GM18861 (cell line): ENCODE measurements around the gene CACNA1A.
"Not testable (repeated sequence)": the region's sequence is repeated elsewhere in the genome, so short reads cannot be mapped to it uniquely, and the experiment has no call there.

Source experiments
- ATAC-seq: cut with Tn5 transposase; IDR thresholded peaks from one replicate; pipeline ENCODE4 v1.9.1; 2021; ENCODE audit not compliant: unreplicated experiment

The CACNA1A gene

DNA sequence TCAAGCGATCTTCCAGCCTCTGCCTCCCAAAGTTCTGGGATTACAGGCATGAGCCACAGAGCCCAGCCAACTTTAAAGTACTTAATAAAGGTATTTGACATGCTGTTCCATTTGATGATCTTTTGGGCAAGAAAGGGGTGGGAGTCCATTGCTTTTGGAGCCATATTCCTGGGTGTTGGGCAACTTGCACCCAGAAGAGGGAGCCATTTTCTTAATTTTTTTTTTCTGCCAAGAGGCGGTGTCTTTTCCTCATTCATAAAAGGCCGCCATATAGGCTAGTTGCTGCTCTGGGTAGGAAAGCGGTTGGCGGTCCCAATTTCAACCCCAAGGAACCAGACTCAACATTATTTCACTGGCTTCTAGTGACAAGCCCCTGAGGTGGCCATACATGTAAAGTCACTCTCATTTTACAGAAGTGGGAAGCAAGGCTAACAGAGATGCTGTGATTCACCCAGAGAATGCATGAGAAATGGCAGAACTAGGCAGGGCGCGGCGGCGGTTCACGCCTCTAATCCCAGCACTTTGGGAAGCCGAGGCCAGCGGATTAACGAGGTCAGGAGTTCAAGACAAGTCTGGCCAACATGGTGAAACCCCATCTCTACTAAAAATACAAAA, 139.6 kb downstream of the CACNA1A start:
- no peak for ATAC-seq

DNA sequence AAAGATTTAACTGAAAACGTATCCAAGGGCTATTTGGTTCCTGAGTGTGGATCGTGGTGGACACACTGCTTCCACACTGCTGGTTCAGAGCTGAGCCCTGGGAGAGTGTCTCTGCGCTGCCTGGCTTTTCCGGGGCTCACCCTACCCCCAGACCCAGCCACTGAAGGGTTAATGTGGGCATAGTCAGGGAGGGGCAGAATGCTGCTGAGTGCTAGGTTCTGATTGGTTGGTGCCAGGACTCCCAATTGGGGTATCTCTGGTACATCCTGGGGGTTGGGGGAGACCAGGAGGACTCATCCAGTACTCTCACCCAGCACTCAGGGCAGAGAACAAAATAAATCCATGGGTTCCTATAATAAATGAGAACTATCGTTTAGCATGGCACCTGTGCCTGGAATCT, 142.3 kb downstream of the CACNA1A start:
- ATAC-seq: no peak

DNA sequence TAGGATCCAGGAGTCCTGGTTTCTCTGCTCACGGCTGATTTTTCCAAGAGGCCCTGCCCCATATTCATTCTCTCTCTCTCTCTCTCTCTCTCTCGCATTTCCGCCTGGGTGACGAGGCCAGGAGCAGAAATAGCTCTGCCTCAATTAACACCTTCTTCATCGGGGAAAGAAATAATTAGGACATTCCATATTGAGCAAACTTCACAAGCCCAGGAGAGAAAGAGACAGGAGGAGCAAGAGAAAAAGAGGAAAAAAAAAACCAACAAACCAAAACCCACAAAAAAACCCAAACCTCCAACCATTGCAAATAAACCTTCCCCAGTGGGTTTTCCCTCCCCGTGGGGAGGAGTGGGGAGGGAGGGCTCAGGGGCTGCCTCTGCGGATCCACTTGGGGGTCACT, 143.0 kb downstream of the CACNA1A start:
- ATAC-seq: no peak

- no peak for ATAC-seq
Observed at GRCh38 chr19:13362668-13363067, 143.6 kb downstream of the CACNA1A start.

- ATAC-seq: not testable (repeated sequence)
Observed at GRCh38 chr19:13361726-13362125, 144.6 kb downstream of the CACNA1A start.

GRCh38 chr19:13356686-13357280, 149.5 kb downstream of the CACNA1A start:
- no peak for ATAC-seq

DNA sequence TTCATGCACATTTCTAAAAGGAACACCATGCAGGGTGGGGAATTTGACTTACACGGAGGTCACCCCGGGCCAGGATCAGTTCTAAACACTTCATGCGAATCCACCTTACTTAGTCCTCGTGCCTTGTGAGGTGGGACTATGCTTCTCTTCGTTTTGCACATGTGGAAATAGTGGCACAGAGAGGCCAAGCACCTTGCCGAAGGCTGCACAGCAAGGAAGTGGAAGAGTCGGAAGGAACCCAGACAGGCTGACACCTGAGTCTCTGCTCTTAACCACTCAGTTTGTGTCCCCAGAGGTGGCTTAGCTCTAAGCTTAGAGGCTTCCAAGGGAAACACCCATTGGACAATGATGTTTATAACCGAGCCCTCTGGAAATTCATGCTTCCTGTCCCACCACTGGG, 150.1 kb downstream of the CACNA1A start:
- no peak for ATAC-seq

- ATAC-seq: no peak
Observed at GRCh38 chr19:13355356-13355755, 150.9 kb downstream of the CACNA1A start.

- no peak for ATAC-seq
Observed at GRCh38 chr19:13353625-13354024, 152.7 kb downstream of the CACNA1A start.

DNA sequence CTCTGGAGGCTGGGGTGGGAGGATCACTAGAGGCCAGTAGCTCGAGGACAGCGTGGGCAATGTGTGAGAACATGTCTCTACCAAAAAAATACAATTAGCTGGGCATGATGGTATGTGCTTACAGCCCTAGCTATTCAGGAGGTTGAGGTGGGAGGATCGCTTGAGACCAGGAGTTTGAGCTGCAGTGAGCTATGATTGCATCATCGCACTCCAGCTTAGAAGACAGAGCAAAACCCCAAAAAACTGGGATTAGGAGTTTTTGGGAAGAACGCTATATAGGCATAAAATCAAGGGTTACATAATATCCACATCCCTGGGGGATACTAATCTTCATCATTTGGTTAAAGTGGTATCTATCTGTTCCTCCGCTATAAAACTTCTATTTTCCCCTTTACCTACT, 155.5 kb downstream of the CACNA1A start:
- no peak for ATAC-seq

- no peak for ATAC-seq
Observed at GRCh38 chr19:13350072-13350471, 156.2 kb downstream of the CACNA1A start.

GRCh38 chr19:13347367-13347766, 158.9 kb downstream of the CACNA1A start:
- ATAC-seq: no peak

DNA sequence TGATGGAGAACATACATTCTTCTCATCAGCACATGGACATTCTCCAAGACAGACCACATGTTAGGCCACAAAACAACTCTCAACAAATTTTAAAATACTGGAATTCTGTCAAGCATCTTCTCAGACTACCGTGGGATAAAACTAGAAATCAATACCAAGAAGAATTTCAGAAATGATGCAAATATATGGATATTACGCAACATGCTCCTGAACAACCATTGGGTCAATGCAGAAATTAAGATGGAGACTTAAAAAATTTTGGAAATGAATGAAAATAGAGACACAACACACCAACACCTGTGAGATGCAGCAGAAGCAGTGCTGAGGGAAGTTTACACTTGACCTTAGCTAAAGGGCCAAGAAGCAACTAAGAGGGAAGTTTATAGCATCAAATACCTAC, 162.8 kb downstream of the CACNA1A start:
- ATAC-seq: no peak

DNA sequence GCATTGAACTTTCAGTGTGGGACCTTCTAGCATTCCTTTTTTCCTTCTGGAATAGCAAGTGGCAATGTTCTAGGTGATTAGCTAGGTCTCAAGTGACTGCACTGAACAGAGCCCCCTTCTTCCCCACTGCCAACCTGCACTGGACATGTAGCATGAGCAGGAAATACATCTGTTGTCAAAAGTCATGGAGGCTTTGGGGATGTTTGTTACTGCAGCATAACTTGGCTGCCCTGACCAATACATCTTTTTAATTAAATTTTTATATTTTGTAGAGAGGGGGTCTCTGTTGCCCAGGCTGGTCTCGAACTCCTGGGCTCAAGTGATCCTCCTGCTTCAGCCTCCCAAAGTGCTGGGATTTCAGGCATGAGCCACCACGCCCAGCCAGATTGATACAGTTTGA, 163.6 kb downstream of the CACNA1A start:
- no peak for ATAC-seq

DNA sequence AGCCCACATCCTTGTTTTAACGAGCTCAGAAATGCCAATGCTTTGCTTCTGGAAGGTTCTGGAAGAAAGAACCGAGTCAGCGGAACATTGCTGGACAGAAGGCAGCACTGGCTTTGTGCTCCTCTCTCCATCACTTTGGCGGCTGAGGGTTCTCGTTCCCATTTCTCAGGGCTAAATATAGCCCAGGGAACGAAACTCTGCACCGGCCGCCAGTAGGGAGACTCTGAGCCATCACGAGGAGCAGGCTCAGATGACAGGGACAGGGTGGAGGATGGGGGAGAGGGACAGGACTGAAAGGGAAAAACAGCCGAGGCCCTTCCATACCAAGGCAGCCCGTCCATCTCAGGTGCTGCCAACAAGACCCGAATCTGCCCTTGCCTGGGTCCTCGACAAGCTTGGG, 166.4 kb downstream of the CACNA1A start:
- no peak for ATAC-seq

GRCh38 chr19:13337181-13337580, 169.1 kb downstream of the CACNA1A start:
- no peak for ATAC-seq

GRCh38 chr19:13334801-13335481, 171.3 kb downstream of the CACNA1A start:
- no peak for ATAC-seq

GRCh38 chr19:13330285-13330684, 176.0 kb downstream of the CACNA1A start:
- no peak for ATAC-seq

DNA sequence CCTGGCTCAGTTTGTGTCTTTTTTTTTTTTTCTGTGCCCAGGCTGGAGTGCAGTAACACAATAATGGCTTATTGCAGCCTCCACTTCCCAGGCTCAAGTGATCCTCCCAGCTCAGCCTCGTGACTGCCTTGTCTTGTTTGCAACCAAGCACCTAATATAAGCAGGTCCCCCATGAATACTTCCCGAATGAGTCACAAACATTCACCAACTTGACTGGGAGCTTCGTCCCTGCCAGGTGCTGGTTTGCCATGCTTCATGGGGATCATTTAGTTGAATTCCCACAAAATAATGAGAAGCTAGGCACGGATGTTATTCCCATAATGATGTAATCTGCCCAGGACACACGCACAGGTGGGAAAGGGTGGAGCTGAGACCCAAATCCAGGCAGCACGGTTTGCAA, 176.5 kb downstream of the CACNA1A start:
- no peak for ATAC-seq

DNA sequence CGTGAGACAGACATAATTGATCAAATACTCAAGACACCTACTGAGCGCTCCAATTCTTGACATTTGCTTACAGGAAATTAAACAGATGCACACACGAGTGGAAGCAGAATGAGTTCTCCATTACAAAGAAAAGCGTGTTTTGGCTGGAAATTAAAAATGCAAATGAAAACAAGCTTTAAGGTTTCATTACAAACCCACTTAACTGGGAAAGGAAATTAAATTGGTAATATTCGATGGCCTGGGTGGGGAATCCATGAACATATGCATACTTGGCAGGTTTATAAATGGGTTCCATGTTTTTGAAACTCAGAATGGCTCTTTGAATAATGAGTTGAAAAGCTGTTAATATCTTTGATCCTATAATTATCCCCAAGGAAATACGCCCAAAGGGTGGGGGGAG, 178.0 kb downstream of the CACNA1A start:
- ATAC-seq: no peak

GRCh38 chr19:13319526-13319925, 186.8 kb downstream of the CACNA1A start:
- no peak for ATAC-seq

- ATAC-seq: no peak
Observed at GRCh38 chr19:13318190-13318589, 188.1 kb downstream of the CACNA1A start.

GRCh38 chr19:13315495-13315894, 190.8 kb downstream of the CACNA1A start:
- no peak for ATAC-seq
